HUES64 (cell line): ENCODE data around the gene GPANK1. TPM values are rescaled to one million over a fixed set of nuclear protein-coding genes. Genes with fewer than 3 reads are reported as not detected.
A peak's percentile ranks its signal among the peaks of the same experiment; 100 is the strongest.
"Not testable (repeated sequence)": the region's sequence is repeated elsewhere in the genome, so short reads cannot be mapped to it uniquely, and the experiment has no call there.

Experiments used
- H3K27ac ChIP-seq: 2 replicates; pipeline ENCODE4 v1.7.0; 2013; ENCODE audit warnings: low read depth, low read length, inconsistent platforms
- H3K27me3 ChIP-seq: 2 replicates; pipeline ENCODE4 v1.6.1; 2013; ENCODE audit warnings: mild to moderate bottlenecking, low read length; ENCODE audit not compliant: insufficient read depth
- H3K36me3 ChIP-seq: 2 replicates; pipeline ENCODE4 v1.6.1; 2013; ENCODE audit warnings: mild to moderate bottlenecking, low read length; ENCODE audit not compliant: insufficient read depth
- H3K4me1 ChIP-seq: 2 replicates; pipeline ENCODE4 v1.6.1; 2013; ENCODE audit warnings: mild to moderate bottlenecking, low read length, moderate library complexity; ENCODE audit not compliant: insufficient read depth
- H3K4me3 ChIP-seq: 2 replicates; pipeline ENCODE4 v1.5.1; 2013; ENCODE audit warnings: mild to moderate bottlenecking, low read length, moderate library complexity
- H3K9ac ChIP-seq: 2 replicates; pipeline ENCODE4 v1.6.1; 2013; ENCODE audit warnings: mild to moderate bottlenecking, low read depth, low read length
- H3K9me3 ChIP-seq: 2 replicates; pipeline ENCODE4 v1.6.1; 2013; ENCODE audit warnings: low read depth, low read length; ENCODE audit not compliant: insufficient read depth
- WGBS: fragments of 150-250, 120-280 bp; methylation state at CpG from one replicate; pipeline ENCODE4 v1.1.7; 2013; ENCODE audit warnings: missing lambda C conversion rate; 5-methylcytosine and 5-hydroxymethylcytosine counted together
- polyA plus RNA-seq, 2 experiments: library from polyadenylated mRNA; stranded (reverse); fragments of 50-300 nt; gene quantifications; one replicate each; pipeline ENCODE4 v1.2.3, GENCODE V29; 2013

Gene GPANK1
- 27.2 TPM for polyA plus RNA-seq (2013, experiment 1 of 2)
- 27.7 TPM for polyA plus RNA-seq (2013, experiment 2 of 2)

DNA sequence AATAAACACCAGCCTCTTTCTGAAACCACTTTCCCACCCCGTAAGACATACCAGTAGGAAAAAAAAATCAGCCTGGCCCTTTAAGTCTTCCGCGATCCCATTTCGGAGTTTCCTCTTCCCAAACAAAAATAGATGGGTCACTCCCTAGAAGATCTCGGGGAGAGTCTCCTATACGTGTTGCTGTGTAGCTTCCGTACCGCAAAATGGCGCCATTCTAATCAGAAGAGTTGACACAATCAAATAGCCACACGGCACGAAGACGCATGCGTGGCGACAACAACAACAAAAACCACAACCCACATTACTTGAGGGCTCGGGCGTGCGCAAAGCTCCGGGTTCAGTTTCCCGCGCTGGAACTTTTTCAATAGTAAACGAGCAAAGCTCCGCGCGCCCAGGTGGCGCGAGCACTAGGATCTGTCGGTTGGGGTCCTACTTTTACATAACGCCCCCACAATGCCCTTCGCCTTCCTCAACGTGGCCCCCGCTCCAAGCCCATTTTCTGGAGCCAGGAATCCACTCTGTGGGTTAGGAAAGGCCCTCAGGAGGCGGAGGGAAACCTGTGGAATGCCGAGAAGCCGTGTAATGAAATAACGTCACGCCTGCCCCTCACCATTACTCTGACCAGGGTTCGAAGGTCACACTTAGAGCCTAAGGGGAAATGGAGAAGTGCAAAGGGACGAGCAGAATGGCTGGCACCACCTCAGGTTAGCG, at the start of gene GPANK1:
Gene GPANK1, minus strand, starts transcription at position 208 of the 711 bp plus-strand sequence. CDS start 519 bp downstream, outside the sequence.
- Histone ChIP-seq H3K27ac (peak within 1 kb of the TSS; percentile 99), H3K4me1 (peaks cover 16% of the 10 kb centered on the region), H3K27me3 (no peaks in the 10 kb centered on the region), H3K9ac (peak within 1 kb of the TSS; percentile 96), H3K36me3 (peaks cover 57% of the 10 kb centered on the region), H3K4me3 (peak within 1 kb of the TSS; percentile 96), H3K9me3 (no peaks in the 10 kb centered on the region)
- under 1% methylated on average over 38 of the region's 39 CpGs for WGBS

GRCh38 chr6:31713991-31714684, 49.3 kb upstream of the GPANK1 start:
- H3K9me3 ChIP-seq, result no peaks in the 10 kb centered on the region
- peaks cover 36% of the 10 kb centered on the region for H3K4me1 ChIP-seq
- H3K27me3 ChIP-seq, result no peaks in the 10 kb centered on the region
- H3K4me3 ChIP-seq, result no peak overlapping the region
- H3K27ac ChIP-seq, result 0 out of 2 replicates have a peak overlapping the region, but pooled peaks have one; percentile 7
- H3K36me3 ChIP-seq, result no peaks in the 10 kb centered on the region
- H3K9ac ChIP-seq, result no peak overlapping the region
- 19% methylated on average over 5 of the region's 5 CpGs for WGBS

- H3K4me1 ChIP-seq, result peaks cover 33% of the 10 kb centered on the region
- no peaks in the 10 kb centered on the region for H3K27me3 ChIP-seq
- no peak overlapping the region for H3K9ac ChIP-seq
- no peaks in the 10 kb centered on the region for H3K9me3 ChIP-seq
- no peak overlapping the region for H3K4me3 ChIP-seq
- WGBS, result 52% methylated on average over 4 of the region's 4 CpGs
- H3K36me3 ChIP-seq, result no peaks in the 10 kb centered on the region
- H3K27ac ChIP-seq, result no peak overlapping the region
Measured at GRCh38 chr6:31713465-31713864, 48.7 kb upstream of the GPANK1 start.

DNA sequence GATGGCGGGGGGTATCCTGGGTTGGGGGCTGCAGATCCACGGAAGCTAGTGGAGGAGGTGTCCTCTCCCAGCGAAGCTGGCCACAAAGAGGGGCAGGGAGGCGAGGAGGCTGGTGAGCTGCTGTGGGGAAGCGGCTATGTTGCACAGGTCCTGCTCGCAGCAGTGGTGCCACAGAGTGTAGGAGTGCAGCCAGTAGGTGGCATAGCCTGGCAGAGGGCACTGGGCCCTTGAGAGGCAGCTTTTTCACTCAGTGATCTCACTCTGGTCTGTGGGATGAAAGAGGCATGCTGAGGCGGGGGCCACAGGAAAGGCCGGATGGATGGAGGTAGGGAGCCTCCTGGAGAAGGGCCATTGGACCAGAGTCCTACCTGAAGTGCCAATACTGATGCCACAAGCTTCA, 47.5 kb upstream of the GPANK1 start:
- Histone ChIP-seq H3K4me3 (no peak overlapping the region), H3K27me3 (no peaks in the 10 kb centered on the region), H3K27ac (no peak overlapping the region), H3K9ac (no peak overlapping the region), H3K36me3 (no peaks in the 10 kb centered on the region), H3K9me3 (no peaks in the 10 kb centered on the region), H3K4me1 (peaks cover 22% of the 10 kb centered on the region)
- whole genome bisulfite sequencing, result 92% methylated on average over 8 of the region's 8 CpGs

GRCh38 chr6:31711233-31711632, 46.4 kb upstream of the GPANK1 start:
- H3K4me1 ChIP-seq, result peaks cover 21% of the 10 kb centered on the region
- no peak overlapping the region for H3K9ac ChIP-seq
- no peaks in the 10 kb centered on the region for H3K36me3 ChIP-seq
- H3K27me3 ChIP-seq, result no peaks in the 10 kb centered on the region
- H3K9me3 ChIP-seq, result no peaks in the 10 kb centered on the region
- no peak overlapping the region for H3K4me3 ChIP-seq
- no peak overlapping the region for H3K27ac ChIP-seq
- WGBS, result 89% methylated on average over 8 of the region's 8 CpGs

DNA sequence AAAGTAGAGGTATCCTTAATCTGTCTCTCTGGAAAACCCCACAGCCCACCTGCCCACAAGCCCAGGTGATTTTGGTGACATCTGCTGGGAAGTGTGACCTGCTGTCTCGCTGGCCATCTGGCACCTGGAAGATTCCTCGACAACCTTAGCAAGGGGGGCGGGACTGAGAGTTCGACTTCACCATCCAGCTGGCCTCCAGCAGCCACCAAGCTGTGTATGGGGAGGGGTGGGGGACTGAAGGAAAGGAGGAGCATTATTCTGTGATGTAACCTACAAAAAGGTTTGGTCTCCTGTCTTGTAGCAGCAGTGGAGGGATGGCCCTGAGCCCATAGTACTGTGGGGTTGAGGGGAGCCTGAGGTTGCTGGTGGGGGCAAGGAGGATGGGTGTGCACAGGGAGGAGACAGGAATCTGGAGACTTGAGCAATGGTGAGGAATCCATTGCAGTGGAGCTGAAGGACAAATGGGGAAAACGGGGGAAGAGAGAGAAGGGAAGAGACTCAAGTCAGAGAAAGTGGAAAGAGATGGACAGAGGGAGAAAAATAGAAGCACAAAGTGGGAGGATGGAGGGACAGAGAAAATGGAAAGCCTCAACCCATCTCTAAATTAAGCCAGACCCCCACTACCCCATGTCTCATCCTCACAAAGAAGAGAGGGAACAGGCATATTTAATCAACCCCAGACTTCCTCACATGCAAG, 45.9 kb upstream of the GPANK1 start:
- Histone ChIP-seq H3K9me3 (no peaks in the 10 kb centered on the region), H3K4me1 (peaks cover 21% of the 10 kb centered on the region), H3K4me3 (no peak overlapping the region), H3K27me3 (no peaks in the 10 kb centered on the region), H3K9ac (no peak overlapping the region), H3K36me3 (no peaks in the 10 kb centered on the region), H3K27ac (no peak overlapping the region)
- WGBS, result 72% methylated on average over 5 of the region's 5 CpGs

DNA sequence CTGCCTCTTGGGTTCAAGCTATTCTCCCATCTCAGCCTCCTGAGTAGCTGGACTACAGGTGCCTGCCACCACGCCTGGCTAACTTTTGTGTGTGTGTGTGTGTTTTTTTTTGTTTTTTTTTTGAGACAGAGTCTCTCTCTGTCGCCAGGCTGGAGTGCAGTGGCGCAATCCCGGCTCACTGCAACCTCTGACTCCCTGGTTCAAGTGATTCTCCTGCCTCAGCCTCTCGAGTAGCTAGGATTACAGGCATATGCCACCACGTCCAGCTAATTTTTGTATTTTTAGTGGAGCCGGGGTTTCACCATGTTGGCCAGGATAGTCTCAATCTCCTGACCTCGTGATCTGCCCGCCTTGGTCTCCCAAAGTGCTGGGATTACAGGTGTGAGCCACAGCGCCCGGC, 44.4 kb upstream of the GPANK1 start:
- H3K27me3 ChIP-seq, H3K36me3 ChIP-seq, H3K27ac ChIP-seq, H3K9ac ChIP-seq, H3K4me3 ChIP-seq, H3K4me1 ChIP-seq, H3K9me3 ChIP-seq: not testable (repeated sequence)
- 95% methylated on average over 11 of the region's 11 CpGs for WGBS

DNA sequence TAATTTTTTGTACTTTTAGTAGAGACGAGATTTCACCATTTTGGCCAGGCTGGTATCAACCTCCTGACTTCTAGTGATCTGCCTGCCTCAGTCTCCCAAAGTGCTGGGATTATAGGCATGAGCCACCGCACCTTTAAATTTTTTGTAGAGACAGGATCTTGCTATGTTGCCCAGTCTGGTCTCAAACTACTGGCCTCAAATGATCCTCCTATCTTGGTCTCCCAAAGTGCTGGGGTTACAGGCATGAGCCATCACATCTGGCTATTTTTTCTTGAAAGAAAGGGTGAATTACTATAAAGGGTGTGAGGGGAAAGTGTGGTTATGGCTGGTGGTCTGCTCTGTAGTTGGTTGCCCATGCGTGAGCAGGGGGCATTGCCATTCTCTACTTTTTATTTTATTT, 43.4 kb upstream of the GPANK1 start:
- H3K4me1 ChIP-seq, result peaks cover 2% of the 10 kb centered on the region; the same call in 1 of the 2 replicates
- H3K36me3 ChIP-seq, result no peaks in the 10 kb centered on the region
- H3K9ac ChIP-seq, result no peak overlapping the region
- WGBS, result 91% methylated on average over 2 of the region's 3 CpGs
- H3K27ac ChIP-seq, result no peak overlapping the region
- H3K27me3 ChIP-seq, result no peaks in the 10 kb centered on the region
- no peaks in the 10 kb centered on the region for H3K9me3 ChIP-seq
- no peak overlapping the region for H3K4me3 ChIP-seq

DNA sequence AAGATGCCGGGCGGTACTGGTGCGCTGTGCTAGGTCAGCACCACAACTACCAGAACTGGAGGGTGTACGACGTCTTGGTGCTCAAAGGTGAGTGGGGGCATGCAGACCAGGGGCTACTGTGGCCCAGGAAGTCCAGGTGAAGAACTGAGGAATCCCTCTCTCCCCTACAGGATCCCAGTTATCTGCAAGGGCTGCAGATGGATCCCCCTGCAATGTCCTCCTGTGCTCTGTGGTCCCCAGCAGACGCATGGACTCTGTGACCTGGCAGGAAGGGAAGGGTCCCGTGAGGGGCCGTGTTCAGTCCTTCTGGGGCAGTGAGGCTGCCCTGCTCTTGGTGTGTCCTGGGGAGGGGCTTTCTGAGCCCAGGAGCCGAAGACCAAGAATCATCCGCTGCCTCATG, 42.9 kb upstream of the GPANK1 start:
- Histone ChIP-seq H3K27ac (no peak overlapping the region), H3K4me1 (no peaks in the 10 kb centered on the region), H3K27me3 (no peaks in the 10 kb centered on the region), H3K36me3 (no peaks in the 10 kb centered on the region), H3K4me3 (no peak overlapping the region), H3K9ac (no peak overlapping the region), H3K9me3 (no peaks in the 10 kb centered on the region)
- WGBS, result 95% methylated on average over 10 of the region's 10 CpGs

DNA sequence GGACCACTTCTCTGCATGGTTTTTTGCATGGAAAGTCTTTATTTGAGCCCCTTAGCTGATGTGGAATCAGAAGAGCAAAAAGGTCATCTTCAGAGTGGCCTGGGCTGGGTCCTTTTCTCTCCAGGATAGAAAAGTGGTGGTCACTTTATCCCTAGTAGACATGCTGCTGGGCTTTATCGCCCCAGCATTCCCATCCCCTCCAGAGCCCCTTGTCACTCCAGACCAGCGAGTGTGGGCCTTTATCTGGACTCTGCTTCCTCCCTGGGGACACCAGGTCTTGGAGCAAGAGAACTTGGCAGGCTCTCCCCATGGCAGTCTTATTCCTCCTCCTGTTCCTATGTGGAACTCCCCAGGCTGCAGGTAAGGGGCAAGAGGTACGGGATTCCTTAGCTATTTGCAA, 41.8 kb upstream of the GPANK1 start, which contains the start of gene LY6G6F:
Gene LY6G6F, plus strand, starts transcription at position 268 of the 400 bp plus-strand sequence. Its CDS starts 41 bp downstream, at position 309.
- 0 out of 2 replicates have a peak, but pooled peaks cover 4% of the 10 kb centered on the region for H3K4me1 ChIP-seq
- no peaks in the 10 kb centered on the region for H3K36me3 ChIP-seq
- 77% methylated on average over 2 of the region's 3 CpGs for WGBS
- no peak within 1 kb of the TSS for H3K4me3 ChIP-seq
- H3K27me3 ChIP-seq, result no peaks in the 10 kb centered on the region
- H3K9me3 ChIP-seq, result no peaks in the 10 kb centered on the region
- no peak within 1 kb of the TSS for H3K9ac ChIP-seq
- H3K27ac ChIP-seq, result no peak within 1 kb of the TSS

- H3K36me3 ChIP-seq, result no peaks in the 10 kb centered on the region
- no peak overlapping the region for H3K27ac ChIP-seq
- H3K4me3 ChIP-seq, result no peak overlapping the region
- 91% methylated on average over 6 of the region's 6 CpGs for WGBS
- H3K27me3 ChIP-seq, result no peaks in the 10 kb centered on the region
- no peak overlapping the region for H3K9ac ChIP-seq
- no peaks in the 10 kb centered on the region for H3K9me3 ChIP-seq
- 0 out of 2 replicates have a peak, but pooled peaks cover 4% of the 10 kb centered on the region for H3K4me1 ChIP-seq
Measured at GRCh38 chr6:31705931-31706330, 41.1 kb upstream of the GPANK1 start.
